22Rv1 (cell line): ENCODE measurements around the gene CHAC1.
A peak's percentile ranks its signal among the peaks of the same experiment; 100 is the strongest.

Experiments
- H3K27ac ChIP-seq: fragments of 450-650 bp; 2 replicates; pipeline ENCODE4 v1.5.1; 2017
- ZFX ChIP-seq: fragments of 450-650 bp; IDR thresholded peaks from 2 replicates; pipeline ENCODE4 v1.6.1; 2017; ENCODE audit warnings: antibody characterized with exemption, borderline replicate concordance
- TF ChIP-seq, protein P1 (sequence below): fragments of 450-650 bp; IDR thresholded peaks from 2 replicates; pipeline ENCODE4 v1.5.1; 2017; ENCODE audit warnings: mild to moderate bottlenecking

CHAC1 gene, protein sequence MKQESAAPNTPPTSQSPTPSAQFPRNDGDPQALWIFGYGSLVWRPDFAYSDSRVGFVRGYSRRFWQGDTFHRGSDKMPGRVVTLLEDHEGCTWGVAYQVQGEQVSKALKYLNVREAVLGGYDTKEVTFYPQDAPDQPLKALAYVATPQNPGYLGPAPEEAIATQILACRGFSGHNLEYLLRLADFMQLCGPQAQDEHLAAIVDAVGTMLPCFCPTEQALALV

DNA sequence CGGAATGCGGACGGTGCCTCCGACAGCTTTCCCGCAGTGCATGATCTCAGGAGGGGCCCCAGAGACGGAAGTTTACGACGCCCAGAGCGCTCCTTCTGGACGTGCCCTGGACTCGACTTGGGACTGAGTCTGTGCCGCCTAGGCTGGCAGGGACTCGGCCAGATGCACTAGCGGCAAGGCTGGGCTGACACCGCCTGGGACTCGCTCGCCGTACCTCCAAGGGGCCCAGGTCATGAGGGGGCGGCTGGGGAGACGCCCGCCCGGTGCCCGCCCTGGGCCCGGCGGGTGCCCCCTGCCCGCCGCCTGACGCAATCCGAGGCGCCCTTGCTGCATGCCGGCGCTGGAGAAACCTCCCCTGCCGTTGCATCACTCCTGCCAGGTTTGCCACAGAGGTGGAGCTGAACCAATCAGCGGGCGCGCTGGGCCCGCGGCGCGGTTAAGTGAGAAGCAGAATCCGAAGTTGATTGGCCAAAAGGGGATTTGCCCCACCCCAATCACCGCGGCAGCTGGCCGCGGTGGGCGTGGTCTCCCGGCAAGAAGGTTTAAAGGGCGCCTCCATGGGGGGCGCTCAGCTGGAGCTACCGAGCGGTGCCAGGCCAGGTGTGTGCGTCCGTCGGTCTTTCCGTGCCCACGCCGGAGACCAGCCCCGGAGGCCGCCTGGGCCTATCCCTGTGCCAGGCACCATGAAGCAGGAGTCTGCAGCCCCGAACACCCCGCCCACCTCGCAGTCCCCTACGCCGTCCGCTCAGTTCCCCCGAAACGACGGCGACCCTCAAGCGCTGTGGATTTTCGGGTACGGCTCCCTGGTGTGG lies at the start of gene CHAC1:
Gene CHAC1, plus strand, starts transcription at position 571 of the 812 bp plus-strand sequence. Its CDS starts 113 bp downstream, at position 684.
- TF ChIP-seq, protein P1, sequence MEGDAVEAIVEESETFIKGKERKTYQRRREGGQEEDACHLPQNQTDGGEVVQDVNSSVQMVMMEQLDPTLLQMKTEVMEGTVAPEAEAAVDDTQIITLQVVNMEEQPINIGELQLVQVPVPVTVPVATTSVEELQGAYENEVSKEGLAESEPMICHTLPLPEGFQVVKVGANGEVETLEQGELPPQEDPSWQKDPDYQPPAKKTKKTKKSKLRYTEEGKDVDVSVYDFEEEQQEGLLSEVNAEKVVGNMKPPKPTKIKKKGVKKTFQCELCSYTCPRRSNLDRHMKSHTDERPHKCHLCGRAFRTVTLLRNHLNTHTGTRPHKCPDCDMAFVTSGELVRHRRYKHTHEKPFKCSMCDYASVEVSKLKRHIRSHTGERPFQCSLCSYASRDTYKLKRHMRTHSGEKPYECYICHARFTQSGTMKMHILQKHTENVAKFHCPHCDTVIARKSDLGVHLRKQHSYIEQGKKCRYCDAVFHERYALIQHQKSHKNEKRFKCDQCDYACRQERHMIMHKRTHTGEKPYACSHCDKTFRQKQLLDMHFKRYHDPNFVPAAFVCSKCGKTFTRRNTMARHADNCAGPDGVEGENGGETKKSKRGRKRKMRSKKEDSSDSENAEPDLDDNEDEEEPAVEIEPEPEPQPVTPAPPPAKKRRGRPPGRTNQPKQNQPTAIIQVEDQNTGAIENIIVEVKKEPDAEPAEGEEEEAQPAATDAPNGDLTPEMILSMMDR = no peak
- no peak for TF ChIP-seq ZFX

DNA sequence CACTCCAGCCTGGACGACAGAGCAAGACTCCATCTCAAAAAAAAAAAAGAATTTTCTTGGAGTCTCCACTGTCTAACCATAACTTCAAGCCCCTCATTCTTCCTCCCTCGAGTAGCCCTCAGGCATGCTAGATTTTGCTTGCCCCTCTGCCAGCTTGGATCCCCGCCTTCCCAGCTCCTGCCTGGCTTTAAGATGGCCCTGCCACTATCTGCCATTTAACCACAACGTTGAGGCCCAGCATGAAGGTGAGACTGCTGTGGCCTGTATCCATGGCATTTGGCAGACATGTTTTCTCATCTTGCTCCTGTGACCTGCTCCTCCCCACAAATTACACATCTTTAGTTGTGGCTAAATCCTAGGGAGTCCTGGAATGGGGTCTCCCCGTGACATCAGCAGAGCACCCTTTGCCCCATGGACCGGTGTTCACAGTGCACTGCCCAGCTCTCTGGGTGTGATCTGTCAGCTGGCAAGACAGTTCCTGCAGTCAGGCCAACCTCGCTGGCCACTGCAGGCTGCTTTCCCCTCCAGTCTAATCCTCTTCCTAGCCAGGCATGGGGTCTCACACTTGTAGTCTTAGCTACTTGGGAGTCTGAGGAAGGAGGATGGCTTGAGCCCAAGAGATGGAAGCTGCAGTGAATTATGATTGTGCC lies 48.6 kb upstream of the CHAC1 start:
- TF ChIP-seq ZFX = no peak
- TF ChIP-seq, protein P1 = no peak
- H3K27ac ChIP-seq = no peak overlapping the region

More for the DNA sequence above, at the start of gene CHAC1:
- peak within 1 kb of the TSS; percentile 78 for H3K27ac ChIP-seq

DNA sequence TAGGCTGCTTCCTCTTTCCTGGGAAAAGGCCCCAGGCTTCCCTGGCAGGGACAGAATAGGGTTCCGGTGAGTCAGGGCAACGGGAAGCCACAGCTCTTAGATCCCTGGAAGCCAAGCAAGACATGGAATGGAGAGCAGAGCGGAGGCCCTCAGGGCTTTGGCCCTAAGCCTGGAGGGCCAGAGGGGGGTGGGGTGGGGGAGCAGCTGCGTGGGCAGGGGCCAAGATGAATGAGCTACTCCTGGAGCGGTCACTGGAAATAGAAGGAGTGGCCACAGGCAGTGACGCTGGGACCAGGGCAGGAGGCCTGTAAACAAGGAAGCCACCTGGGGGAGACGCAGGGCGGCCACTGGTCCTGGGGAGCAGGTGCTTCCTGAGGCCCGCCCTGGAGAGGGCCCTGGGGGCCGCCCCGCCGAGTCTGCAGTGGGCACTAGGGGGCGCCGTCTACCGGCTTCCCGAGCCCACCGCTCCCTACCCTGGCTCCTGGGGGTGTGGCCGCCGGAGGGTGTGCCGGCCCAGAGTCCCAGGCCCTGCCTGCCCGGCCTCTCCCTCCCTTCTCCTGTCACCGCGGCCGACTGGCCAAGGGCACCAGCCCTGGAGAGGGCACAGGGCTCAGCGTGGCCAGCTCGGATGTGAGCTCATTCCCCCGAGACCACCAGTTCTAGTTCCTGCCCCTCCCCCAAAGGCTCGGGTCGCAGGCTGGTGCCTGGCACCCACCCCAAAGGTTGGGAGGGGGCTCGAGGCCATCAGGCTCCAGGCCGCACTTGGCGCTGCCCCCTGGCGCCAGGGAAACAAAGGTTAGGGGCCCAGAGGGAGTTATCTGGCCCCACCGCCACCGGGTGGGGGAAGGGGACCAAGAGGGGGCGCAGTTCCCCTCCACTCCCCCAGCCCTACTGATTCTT lies 46.9 kb upstream of the CHAC1 start:
- TF ChIP-seq ZFX = no peak
- TF ChIP-seq, protein P1 = peak; percentile 93

DNA sequence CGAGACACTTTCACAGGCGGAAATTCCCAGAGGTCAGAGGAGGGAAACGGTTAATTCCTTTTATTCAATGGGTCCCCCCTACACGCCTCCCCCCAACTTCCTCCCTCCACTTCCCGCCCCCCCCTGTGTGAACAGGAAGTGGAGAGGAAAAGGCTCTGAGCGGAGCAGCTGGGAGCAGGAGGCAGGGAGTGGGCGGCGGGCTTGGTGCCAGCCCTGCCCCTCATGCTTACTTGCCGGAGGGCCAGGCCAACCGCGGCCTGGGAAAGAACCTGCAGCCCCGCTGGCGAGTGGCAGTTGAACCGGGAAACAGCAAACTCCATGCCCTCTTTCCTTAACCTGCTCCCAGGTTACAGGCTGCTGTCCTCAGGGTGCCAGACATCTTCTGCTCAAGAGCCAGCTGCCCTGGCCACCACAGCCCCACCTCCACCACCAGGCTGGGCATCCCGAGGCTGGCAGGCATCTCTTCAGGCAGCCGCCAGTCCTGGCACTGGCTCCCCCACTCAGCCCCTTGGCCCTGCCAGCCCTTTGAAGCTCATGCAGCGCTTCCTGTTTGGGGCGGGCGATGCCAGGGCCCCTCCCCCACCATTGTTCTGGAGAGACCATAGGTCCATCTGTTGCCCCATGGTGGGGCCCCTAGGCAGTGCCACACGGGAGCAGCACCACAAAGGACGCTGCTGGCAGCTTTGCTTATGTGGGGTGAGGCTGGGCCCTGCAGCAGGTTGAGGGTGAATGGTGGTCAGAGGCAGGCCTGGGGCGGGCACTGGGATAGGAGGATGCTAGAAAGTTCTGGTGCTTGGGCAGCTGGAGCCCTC lies 46.1 kb upstream of the CHAC1 start:
- no peak for TF ChIP-seq ZFX
- TF ChIP-seq, protein P1 = no peak
- peak overlapping the region; percentile 37; the same call in 1 of the 2 replicates for H3K27ac ChIP-seq

More for the DNA sequence above, 46.9 kb upstream of the CHAC1 start:
- peak overlapping the region; percentile 37 for H3K27ac ChIP-seq

DNA sequence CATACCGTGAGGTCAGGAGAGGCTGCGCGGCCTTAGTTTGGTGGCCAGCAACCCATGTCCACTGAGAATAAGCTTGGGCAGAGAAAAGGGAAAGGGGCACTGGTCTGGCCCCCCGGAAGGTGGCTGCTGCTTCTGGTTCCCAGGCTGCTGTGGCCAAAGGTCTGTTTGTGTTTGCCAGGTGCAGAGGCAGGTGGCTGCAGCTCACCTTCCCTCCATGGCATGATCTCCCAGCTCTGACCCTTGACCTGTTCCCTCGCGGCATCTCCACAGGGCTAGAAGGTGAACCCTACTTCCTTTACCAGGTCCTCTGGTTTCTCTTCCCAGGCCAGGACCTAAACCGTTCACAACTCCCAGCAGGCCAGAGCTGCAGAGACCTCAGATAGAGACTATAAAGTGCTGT lies 45.2 kb upstream of the CHAC1 start:
- no peak overlapping the region for H3K27ac ChIP-seq
- TF ChIP-seq, protein P1 = no peak
- no peak for TF ChIP-seq ZFX
